ENCODE results near the gene TMUB2. TPM values are rescaled to one million over a fixed set of nuclear protein-coding genes. Genes with fewer than 3 reads are reported as not detected.

Gene TMUB2
- total and polyA plus RNA-seq, 2 of the 13 experiments (the other 11 are each of a cell fraction or from before 2014, with no cell fraction given) = 26.9 to 50.8 TPM

DNA sequence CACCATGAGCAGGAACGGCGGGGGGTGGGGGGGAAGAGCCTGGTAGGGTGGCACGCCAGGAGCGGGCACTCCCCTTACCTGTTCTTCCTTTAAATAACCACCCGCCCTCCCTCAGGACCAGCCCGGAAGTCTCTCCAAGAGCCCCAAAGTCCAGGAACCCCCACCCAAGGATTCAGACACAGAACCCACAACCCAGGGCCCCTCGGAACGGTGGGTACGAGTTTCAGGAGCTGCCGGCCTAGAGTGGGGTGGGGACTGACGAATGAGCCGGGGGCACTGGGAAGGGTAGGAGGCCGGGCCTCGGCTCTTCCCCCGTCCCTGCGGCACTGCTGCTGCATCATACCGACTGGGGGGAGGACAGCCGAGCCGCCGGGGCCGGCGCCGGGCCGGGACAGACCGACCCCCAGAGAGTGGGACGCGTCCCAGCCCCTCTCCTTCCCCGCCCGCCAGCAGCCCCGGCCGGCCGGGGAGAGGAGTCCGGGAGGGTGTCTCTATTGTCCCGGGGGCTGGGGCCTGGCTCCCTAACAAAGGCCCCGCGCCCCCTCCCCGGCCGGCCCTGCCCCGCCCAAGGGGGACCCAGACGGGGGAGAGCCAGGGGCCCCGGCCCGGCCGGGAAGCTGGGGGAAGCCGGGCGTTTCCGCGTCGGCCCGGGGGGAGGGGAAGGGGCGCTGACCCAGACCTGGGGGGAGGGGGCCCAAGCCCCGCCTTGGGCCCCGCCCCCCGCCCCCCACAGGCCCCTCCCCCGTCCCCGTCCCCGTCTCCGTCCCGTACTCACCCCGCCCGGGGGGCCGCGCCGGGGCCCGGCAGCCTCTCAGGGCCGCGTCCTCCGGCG lies 12.2 kb downstream of the TMUB2 start (continued):
- TF ChIP-seq RFXAP (CRISPR knock-in tag; IDR thresholded peaks at IDR 0.05; ENCODE audit: borderline replicate concordance) (no peak), ZNF552 (CRISPR knock-in tag; IDR thresholded peaks at IDR 0.05; ENCODE audit: borderline replicate concordance) (no peak), ZNF260 (CRISPR knock-in tag; IDR thresholded peaks at IDR 0.05; ENCODE audit: borderline replicate concordance, low read depth) (no peak), ZNF83 (CRISPR knock-in tag; IDR thresholded peaks at IDR 0.05; ENCODE audit: borderline replicate concordance) (peak; percentile 88; the same call in 1 of the 2 replicates), ZNF788 (CRISPR knock-in tag; IDR thresholded peaks at IDR 0.05; ENCODE audit: borderline replicate concordance) (no peak), ZNF572 (CRISPR knock-in tag; IDR thresholded peaks at IDR 0.05) (no peak), REPIN1 (CRISPR knock-in tag; IDR thresholded peaks at IDR 0.05; ENCODE audit: borderline replicate concordance, low read depth) (no peak), U2AF1 (optimal IDR thresholded peaks at IDR 0.05; ENCODE audit: low read depth, low read length) (no peak), ZNF510 (CRISPR knock-in tag; IDR thresholded peaks at IDR 0.05; ENCODE audit: low read depth) (no peak), ZNF709 (CRISPR knock-in tag; IDR thresholded peaks at IDR 0.05) (peak; percentile 35; the same call in 1 of the 2 replicates), PCBP1 (IDR thresholded peaks at IDR 0.05; ENCODE audit: borderline replicate concordance, low read depth, low read length) (no peak), ZFP36L2 (CRISPR knock-in tag; IDR thresholded peaks at IDR 0.05) (no peak), ZNF512B (CRISPR knock-in tag; IDR thresholded peaks at IDR 0.05; ENCODE audit: borderline replicate concordance) (no peak), SNAPC5 (CRISPR knock-in tag; IDR thresholded peaks at IDR 0.05; ENCODE audit: borderline replicate concordance) (no peak), DZIP1 (CRISPR knock-in tag; IDR thresholded peaks at IDR 0.05) (no peak), HNRNPK (IDR thresholded peaks at IDR 0.05; ENCODE audit: low read depth, low read length, poor library complexity, severe bottlenecking) (no peak), HDAC6 (IDR thresholded peaks at IDR 0.05; ENCODE audit: low read depth, low read length) (no peak), SP1 (IDR thresholded peaks at IDR 0.05) (no peak), SP1 (CRISPR knock-in tag; IDR thresholded peaks at IDR 0.05) (no peak), ZNF547 (CRISPR knock-in tag; IDR thresholded peaks at IDR 0.05) (peak; percentile 75; the same call in 1 of the 2 replicates), ZNF432 (CRISPR knock-in tag; IDR thresholded peaks at IDR 0.05; ENCODE audit: borderline replicate concordance) (no peak)
- TF ChIP-seq, protein P1, sequence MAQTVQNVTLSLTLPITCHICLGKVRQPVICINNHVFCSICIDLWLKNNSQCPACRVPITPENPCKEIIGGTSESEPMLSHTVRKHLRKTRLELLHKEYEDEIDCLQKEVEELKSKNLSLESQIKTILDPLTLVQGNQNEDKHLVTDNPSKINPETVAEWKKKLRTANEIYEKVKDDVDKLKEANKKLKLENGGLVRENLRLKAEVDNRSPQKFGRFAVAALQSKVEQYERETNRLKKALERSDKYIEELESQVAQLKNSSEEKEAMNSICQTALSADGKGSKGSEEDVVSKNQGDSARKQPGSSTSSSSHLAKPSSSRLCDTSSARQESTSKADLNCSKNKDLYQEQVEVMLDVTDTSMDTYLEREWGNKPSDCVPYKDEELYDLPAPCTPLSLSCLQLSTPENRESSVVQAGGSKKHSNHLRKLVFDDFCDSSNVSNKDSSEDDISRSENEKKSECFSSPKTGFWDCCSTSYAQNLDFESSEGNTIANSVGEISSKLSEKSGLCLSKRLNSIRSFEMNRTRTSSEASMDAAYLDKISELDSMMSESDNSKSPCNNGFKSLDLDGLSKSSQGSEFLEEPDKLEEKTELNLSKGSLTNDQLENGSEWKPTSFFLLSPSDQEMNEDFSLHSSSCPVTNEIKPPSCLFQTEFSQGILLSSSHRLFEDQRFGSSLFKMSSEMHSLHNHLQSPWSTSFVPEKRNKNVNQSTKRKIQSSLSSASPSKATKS (CRISPR knock-in tag; IDR thresholded peaks at IDR 0.05) = no peak

Measured in HepG2 (cell line).